GM12872 (cell line): ENCODE data around the gene QSOX2.

Source experiments
- CTCF ChIP-seq: IDR thresholded peaks from 3 replicates; pipeline ENCODE4 v1.5.1; 2011; ENCODE audit warnings: low read depth, mild to moderate bottlenecking, low read length, moderate library complexity; ENCODE audit not compliant: insufficient read depth

Gene QSOX2

GRCh38 chr9:136274786-136275654 lies 29.4 kb upstream of the QSOX2 start:
- TF ChIP-seq CTCF = no peak

GRCh38 chr9:136273921-136274785 lies 28.5 kb upstream of the QSOX2 start:
- TF ChIP-seq CTCF = no peak

- TF ChIP-seq CTCF = no peak
These were observed 27.7 kb upstream of the QSOX2 start for GRCh38 chr9:136273244-136273865.

- no peak for TF ChIP-seq CTCF
These were observed 24.6 kb upstream of the QSOX2 start for GRCh38 chr9:136270173-136270705.

GRCh38 chr9:136268735-136269134 lies 23.1 kb upstream of the QSOX2 start:
- no peak for TF ChIP-seq CTCF

GRCh38 chr9:136268318-136268717 lies 22.7 kb upstream of the QSOX2 start:
- 0 out of 3 replicates have a peak, but pooled peaks have one; percentile 19 for TF ChIP-seq CTCF
